Activated CD8-positive, alpha-beta T cell treated with anti-CD3 and anti-CD28 coated beads, Interleukin-2, amount 10 ng/mL, durations not matched to agents 7 days and 5 days (primary cell): ENCODE measurements around the gene SMYD2. TPM values are rescaled to one million over a fixed set of nuclear protein-coding genes. Genes with fewer than 3 reads are reported as not detected.
A peak's percentile ranks its signal among the peaks of the same experiment; 100 is the strongest.

Experiments used
- ATAC-seq: fragments of 150-1000 bp; cut with Tn5 transposase; one replicate; pipeline ENCODE4 v1.10.0; 2021; ENCODE audit warnings: moderate library complexity
- CTCF ChIA-PET: fragments of 350-600 bp; sonication (Branson Sonifier 250); formaldehyde crosslinking; loops from one replicate; lab custom pipeline; 2021; ENCODE audit warnings: antibody characterized with exemption; lab: Charles Lee
- POLR2A ChIA-PET: fragments of 350-600 bp; sonication (Branson Sonifier 250); formaldehyde crosslinking; loops from one replicate; lab custom pipeline; 2021; ENCODE audit warnings: antibody characterized with exemption; lab: Charles Lee
- DNase-seq: peaks from one replicate; pipeline ENCODE4 v3.0.0-alpha.2; 2020
- H3K27ac Mint-ChIP-seq: one replicate; pipeline ENCODE4 v1.8.0; 2021; ENCODE audit warnings: mild to moderate bottlenecking, mixed read lengths
- H3K27me3 Mint-ChIP-seq: one replicate; pipeline ENCODE4 v1.8.0; 2021; ENCODE audit warnings: low read depth, mixed read lengths
- H3K36me3 Mint-ChIP-seq: one replicate; pipeline ENCODE4 v1.8.0; 2021; ENCODE audit warnings: low read depth, mixed read lengths
- H3K4me1 Mint-ChIP-seq: one replicate; pipeline ENCODE4 v1.8.0; 2021; ENCODE audit warnings: low read depth, mixed read lengths
- H3K4me3 Mint-ChIP-seq: one replicate; pipeline ENCODE4 v1.8.0; 2021; ENCODE audit warnings: mild to moderate bottlenecking, mixed read lengths
- H3K9me3 Mint-ChIP-seq: one replicate; pipeline ENCODE4 v1.8.0; 2022; ENCODE audit warnings: mixed read lengths; ENCODE audit not compliant: insufficient read depth
- total RNA-seq, 2 experiments: library from RNA; stranded (reverse); gene quantifications; one replicate each; pipeline ENCODE4 v1.2.3, GENCODE V29; 2021

Gene SMYD2
- total RNA-seq, 2 experiments from 2014 or later: 37.2 to 38.4 TPM

GRCh38 chr1:214310777-214311690 is 30.1 kb downstream of the SMYD2 start:
- H3K27me3 Mint-ChIP-seq: no peaks in the 10 kb centered on the region
- peak overlapping the region; percentile 66 for H3K27ac Mint-ChIP-seq
- ATAC-seq: peak; percentile 73
- ChIA-PET CTCF (interaction anchor here (0.9 to 3.5 kb wide), 7 partner anchors 9 to 50 kb away, joined by 3 to 32 read pairs (median 4); no protein-coding TSS in a partner anchor), POLR2A (no interaction called here)
- peak overlapping the region; percentile 69 for H3K4me3 Mint-ChIP-seq
- no peak for DNase-seq
- H3K9me3 Mint-ChIP-seq: no peaks in the 10 kb centered on the region
- peaks cover 11% of the 10 kb centered on the region for H3K36me3 Mint-ChIP-seq
- H3K4me1 Mint-ChIP-seq: peaks cover 18% of the 10 kb centered on the region

GRCh38 chr1:214312530-214313051 is 31.6 kb downstream of the SMYD2 start:
- Mint-ChIP-seq H3K4me3 (no peak overlapping the region), H3K9me3 (no peaks in the 10 kb centered on the region), H3K4me1 (peaks cover 18% of the 10 kb centered on the region), H3K27me3 (no peaks in the 10 kb centered on the region), H3K27ac (no peak overlapping the region), H3K36me3 (peaks cover 11% of the 10 kb centered on the region)
- DNase-seq: no peak
- CTCF ChIA-PET: interaction anchor here (2.1 to 3.5 kb wide), 3 partner anchors 17 to 51 kb away, joined by 19 to 32 read pairs (median 28); no protein-coding TSS in a partner anchor
- no peak for ATAC-seq
- POLR2A ChIA-PET: no interaction called here

GRCh38 chr1:214314178-214314843 is 33.4 kb downstream of the SMYD2 start:
- H3K27ac Mint-ChIP-seq: no peak overlapping the region
- H3K36me3 Mint-ChIP-seq: peaks cover 11% of the 10 kb centered on the region
- no peak overlapping the region for H3K4me3 Mint-ChIP-seq
- DNase-seq (no peak), ATAC-seq (no peak)
- ChIA-PET CTCF (interaction anchor here (2.5 to 7.1 kb wide), 3 partner anchors 15 to 53 kb away, joined by 10 to 56 read pairs (median 37); no protein-coding TSS in a partner anchor), POLR2A (no interaction called here)
- H3K4me1 Mint-ChIP-seq: peaks cover 20% of the 10 kb centered on the region
- H3K27me3 Mint-ChIP-seq: no peaks in the 10 kb centered on the region
- no peaks in the 10 kb centered on the region for H3K9me3 Mint-ChIP-seq

- ChIA-PET CTCF (interaction anchor here (0.7 to 7.1 kb wide), 8 partner anchors 12 to 311 kb away, joined by 3 to 56 read pairs (median 5); no protein-coding TSS in a partner anchor), POLR2A (no interaction called here)
- Mint-ChIP-seq H3K27me3 (no peaks in the 10 kb centered on the region), H3K4me3 (no peak overlapping the region), H3K27ac (no peak overlapping the region), H3K36me3 (peaks cover 14% of the 10 kb centered on the region), H3K9me3 (no peaks in the 10 kb centered on the region), H3K4me1 (peaks cover 3% of the 10 kb centered on the region)
- ATAC-seq: no peak
- DNase-seq: no peak
Measured at GRCh38 chr1:214316593-214316992, 35.6 kb downstream of the SMYD2 start.

GRCh38 chr1:214317300-214317699 is 36.3 kb downstream of the SMYD2 start:
- peaks cover 3% of the 10 kb centered on the region for H3K4me1 Mint-ChIP-seq
- no peaks in the 10 kb centered on the region for H3K9me3 Mint-ChIP-seq
- no peak overlapping the region for H3K4me3 Mint-ChIP-seq
- DNase-seq (no peak), ATAC-seq (no peak)
- H3K36me3 Mint-ChIP-seq: peaks cover 14% of the 10 kb centered on the region
- CTCF ChIA-PET: interaction anchor here (1.1 to 7.1 kb wide), 11 partner anchors 11 to 91 kb away, joined by 3 to 56 read pairs (median 5); no protein-coding TSS in a partner anchor
- POLR2A ChIA-PET: interaction anchor here (1.9 kb wide), 1 partner anchor 37 kb away, joined by 4 read pairs; the partner anchor contains the start of gene SMYD2
- H3K27ac Mint-ChIP-seq: no peak overlapping the region
- no peaks in the 10 kb centered on the region for H3K27me3 Mint-ChIP-seq

GRCh38 chr1:214317734-214318133 is 36.8 kb downstream of the SMYD2 start:
- no peak overlapping the region for H3K4me3 Mint-ChIP-seq
- POLR2A ChIA-PET: interaction anchor here (1.9 kb wide), 1 partner anchor 37 kb away, joined by 4 read pairs; the partner anchor contains the start of gene SMYD2

GRCh38 chr1:214318356-214318755 is 37.4 kb downstream of the SMYD2 start:
- DNase-seq (no peak), ATAC-seq (no peak)
- CTCF ChIA-PET: interaction anchor here (1.1 to 7.1 kb wide), 8 partner anchors 10 to 92 kb away, joined by 3 to 56 read pairs (median 6); no protein-coding TSS in a partner anchor
- Mint-ChIP-seq H3K4me3 (no peak overlapping the region), H3K27me3 (no peaks in the 10 kb centered on the region), H3K4me1 (peaks cover 3% of the 10 kb centered on the region), H3K36me3 (peaks cover 14% of the 10 kb centered on the region), H3K27ac (no peak overlapping the region), H3K9me3 (no peaks in the 10 kb centered on the region)
- POLR2A ChIA-PET: interaction anchor here (1.9 kb wide), 1 partner anchor 38 kb away, joined by 4 read pairs; the partner anchor contains the start of gene SMYD2

More at GRCh38 chr1:214317734-214318133, 36.8 kb downstream of the SMYD2 start:
- DNase-seq (no peak), ATAC-seq (no peak)
- CTCF ChIA-PET: interaction anchor here (1.1 to 7.1 kb wide), 12 partner anchors 11 to 91 kb away, joined by 3 to 56 read pairs (median 4); no protein-coding TSS in a partner anchor
- Mint-ChIP-seq H3K9me3 (no peaks in the 10 kb centered on the region), H3K27me3 (no peaks in the 10 kb centered on the region), H3K36me3 (peaks cover 14% of the 10 kb centered on the region), H3K4me1 (peaks cover 3% of the 10 kb centered on the region), H3K27ac (no peak overlapping the region)

- CTCF ChIA-PET: interaction anchor here (1.5 to 7.1 kb wide), 4 partner anchors 10 to 58 kb away, joined by 3 to 56 read pairs (median 44); no protein-coding TSS in a partner anchor
- POLR2A ChIA-PET: interaction anchor here (1.9 kb wide), 1 partner anchor 38 kb away, joined by 4 read pairs; the partner anchor contains the start of gene SMYD2
- Mint-ChIP-seq H3K4me1 (peaks cover 3% of the 10 kb centered on the region), H3K4me3 (no peak overlapping the region), H3K27me3 (no peaks in the 10 kb centered on the region), H3K27ac (no peak overlapping the region), H3K36me3 (peaks cover 13% of the 10 kb centered on the region), H3K9me3 (no peaks in the 10 kb centered on the region)
- ATAC-seq (no peak), DNase-seq (no peak)
Measured at GRCh38 chr1:214318956-214319736, 38.2 kb downstream of the SMYD2 start.

GRCh38 chr1:214319938-214320337 is 39.0 kb downstream of the SMYD2 start:
- DNase-seq: no peak
- CTCF ChIA-PET: interaction anchor here (3.6 to 7.1 kb wide), 3 partner anchors 9 to 59 kb away, joined by 37 to 56 read pairs (median 51); no protein-coding TSS in a partner anchor
- H3K27ac Mint-ChIP-seq: no peak overlapping the region
- H3K27me3 Mint-ChIP-seq: no peaks in the 10 kb centered on the region
- H3K9me3 Mint-ChIP-seq: no peaks in the 10 kb centered on the region
- no peak overlapping the region for H3K4me3 Mint-ChIP-seq
- H3K4me1 Mint-ChIP-seq: peaks cover 3% of the 10 kb centered on the region
- H3K36me3 Mint-ChIP-seq: peaks cover 14% of the 10 kb centered on the region
- ATAC-seq: no peak
- POLR2A ChIA-PET: no interaction called here

- DNase-seq (no peak), ATAC-seq (no peak)
- H3K4me3 Mint-ChIP-seq: no peak overlapping the region
- H3K4me1 Mint-ChIP-seq: peaks cover 7% of the 10 kb centered on the region
- peaks cover 7% of the 10 kb centered on the region for H3K36me3 Mint-ChIP-seq
- H3K9me3 Mint-ChIP-seq: no peaks in the 10 kb centered on the region
- H3K27ac Mint-ChIP-seq: peak overlapping the region; percentile 9
- ChIA-PET CTCF (interaction anchor here (0.6 to 1.8 kb wide), 6 partner anchors 8 to 156 kb away, joined by 3 to 9 read pairs (median 4); no protein-coding TSS in a partner anchor), POLR2A (no interaction called here)
- no peaks in the 10 kb centered on the region for H3K27me3 Mint-ChIP-seq
Measured at GRCh38 chr1:214321705-214322453, 40.9 kb downstream of the SMYD2 start.
